Mesothelial cell of epicardium (in vitro differentiated cells): Measurements from ENCODE around the gene STK39. TPM values are rescaled to one million over a fixed set of nuclear protein-coding genes. Genes with fewer than 3 reads are reported as not detected.

Experiments
- DNase-seq, 2 experiments: peaks; one replicate each; pipeline ENCODE4 v3.0.0; 2021; ENCODE audit warnings: low spot score in 2 of 2; ENCODE audit not compliant: unreplicated experiment in 2 of 2
- H3K27ac Mint-ChIP-seq: 2 replicates; pipeline ENCODE4 v1.8.0; 2021; ENCODE audit warnings: mixed read lengths
- H3K27me3 Mint-ChIP-seq: 2 replicates; pipeline ENCODE4 v1.8.0; 2021; ENCODE audit warnings: low read depth, mixed read lengths
- H3K36me3 Mint-ChIP-seq: 2 replicates; pipeline ENCODE4 v1.8.0; 2021; ENCODE audit warnings: mixed read lengths
- H3K4me1 Mint-ChIP-seq: 2 replicates; pipeline ENCODE4 v1.8.0; 2021; ENCODE audit warnings: mixed read lengths
- H3K4me3 Mint-ChIP-seq: 2 replicates; pipeline ENCODE4 v1.8.0; 2021; ENCODE audit warnings: mild to moderate bottlenecking, moderate library complexity, mixed read lengths
- H3K9me3 Mint-ChIP-seq: 2 replicates; pipeline ENCODE4 v1.8.0; 2021; ENCODE audit warnings: mixed read lengths
- total RNA-seq: library from RNA; stranded (reverse); gene quantifications from 3 replicates; pipeline ENCODE4 v1.2.1, GENCODE V29; 2021
- TF ChIP-seq, protein P1 (sequence below): fragments of 200-600 bp; sonication (generic); IDR thresholded peaks from one replicate; pipeline ENCODE4 v1.5.0; 2021; ENCODE audit warnings: antibody characterized with exemption; ENCODE audit not compliant: unreplicated experiment

The STK39 gene
- total RNA-seq, 1 donor from 2014 or later: 18.7 TPM

DNA sequence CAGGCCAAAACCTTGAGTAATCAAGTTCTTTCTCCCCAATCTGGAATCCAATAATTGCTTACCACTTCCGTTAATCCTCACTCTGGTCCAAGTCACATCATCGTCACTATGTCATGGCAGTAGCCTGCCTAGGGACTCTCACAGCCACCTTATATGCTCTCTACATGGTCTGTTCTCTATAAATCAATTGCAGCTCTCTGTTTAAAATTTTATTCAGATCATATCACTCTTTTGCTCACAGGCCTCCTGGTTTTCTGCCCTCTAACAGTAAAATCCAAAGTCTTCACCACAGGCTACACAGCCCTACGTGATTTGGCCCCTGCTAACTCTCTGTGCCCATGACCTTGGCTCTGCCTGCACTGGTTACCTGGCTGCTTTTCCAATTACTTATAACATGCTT, 188.7 kb downstream of the STK39 start:
- peaks cover 14% of the 10 kb centered on the region for H3K36me3 Mint-ChIP-seq
- peaks cover 10% of the 10 kb centered on the region for H3K4me1 Mint-ChIP-seq
- H3K4me3 Mint-ChIP-seq: no peak overlapping the region
- H3K9me3 Mint-ChIP-seq: no peaks in the 10 kb centered on the region
- DNase-seq: no peak
- TF ChIP-seq, protein P1, sequence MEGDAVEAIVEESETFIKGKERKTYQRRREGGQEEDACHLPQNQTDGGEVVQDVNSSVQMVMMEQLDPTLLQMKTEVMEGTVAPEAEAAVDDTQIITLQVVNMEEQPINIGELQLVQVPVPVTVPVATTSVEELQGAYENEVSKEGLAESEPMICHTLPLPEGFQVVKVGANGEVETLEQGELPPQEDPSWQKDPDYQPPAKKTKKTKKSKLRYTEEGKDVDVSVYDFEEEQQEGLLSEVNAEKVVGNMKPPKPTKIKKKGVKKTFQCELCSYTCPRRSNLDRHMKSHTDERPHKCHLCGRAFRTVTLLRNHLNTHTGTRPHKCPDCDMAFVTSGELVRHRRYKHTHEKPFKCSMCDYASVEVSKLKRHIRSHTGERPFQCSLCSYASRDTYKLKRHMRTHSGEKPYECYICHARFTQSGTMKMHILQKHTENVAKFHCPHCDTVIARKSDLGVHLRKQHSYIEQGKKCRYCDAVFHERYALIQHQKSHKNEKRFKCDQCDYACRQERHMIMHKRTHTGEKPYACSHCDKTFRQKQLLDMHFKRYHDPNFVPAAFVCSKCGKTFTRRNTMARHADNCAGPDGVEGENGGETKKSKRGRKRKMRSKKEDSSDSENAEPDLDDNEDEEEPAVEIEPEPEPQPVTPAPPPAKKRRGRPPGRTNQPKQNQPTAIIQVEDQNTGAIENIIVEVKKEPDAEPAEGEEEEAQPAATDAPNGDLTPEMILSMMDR: no peak
- H3K27me3 Mint-ChIP-seq: no peaks in the 10 kb centered on the region
- H3K27ac Mint-ChIP-seq: no peak overlapping the region

DNA sequence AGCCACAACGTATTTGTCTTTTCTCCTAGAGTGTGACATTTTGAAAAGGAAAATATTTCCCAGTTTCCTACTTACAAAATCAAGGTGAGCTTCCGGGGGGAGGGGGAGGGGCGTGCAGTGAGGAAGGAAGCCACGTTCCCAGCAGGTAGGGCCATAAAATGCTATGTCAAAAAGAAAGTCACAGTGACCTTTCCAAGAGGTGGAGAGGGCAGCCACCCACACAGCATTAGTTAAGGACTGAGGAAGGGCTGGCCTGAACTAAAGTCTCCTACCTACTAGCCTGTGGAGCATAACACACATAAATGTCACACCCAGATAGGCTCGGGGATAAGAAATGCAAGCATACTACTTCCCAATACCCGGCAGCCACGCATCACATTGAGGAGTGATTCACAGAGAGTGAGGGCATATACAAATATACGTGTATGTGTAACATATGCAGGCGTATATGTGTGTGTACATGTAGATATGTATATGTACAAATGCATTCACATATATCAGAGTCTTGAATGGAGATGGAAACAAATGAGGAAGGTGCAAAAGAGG, 191.1 kb downstream of the STK39 start:
- TF ChIP-seq, protein P1: no peak
- peaks cover 4% of the 10 kb centered on the region for H3K4me1 Mint-ChIP-seq
- peaks cover 5% of the 10 kb centered on the region for H3K36me3 Mint-ChIP-seq
- H3K4me3 Mint-ChIP-seq: no peak overlapping the region
- H3K27ac Mint-ChIP-seq: no peak overlapping the region
- H3K27me3 Mint-ChIP-seq: no peaks in the 10 kb centered on the region
- H3K9me3 Mint-ChIP-seq: no peaks in the 10 kb centered on the region
- no peak for DNase-seq

- Mint-ChIP-seq H3K9me3 (no peaks in the 10 kb centered on the region), H3K36me3 (peaks cover under 1% of the 10 kb centered on the region), H3K4me3 (no peak overlapping the region), H3K27ac (no peak overlapping the region), H3K27me3 (no peaks in the 10 kb centered on the region), H3K4me1 (no peaks in the 10 kb centered on the region)
- DNase-seq: no peak
- TF ChIP-seq, protein P1: no peak
Observed at GRCh38 chr2:168054657-168055056, 192.7 kb downstream of the STK39 start.

DNA sequence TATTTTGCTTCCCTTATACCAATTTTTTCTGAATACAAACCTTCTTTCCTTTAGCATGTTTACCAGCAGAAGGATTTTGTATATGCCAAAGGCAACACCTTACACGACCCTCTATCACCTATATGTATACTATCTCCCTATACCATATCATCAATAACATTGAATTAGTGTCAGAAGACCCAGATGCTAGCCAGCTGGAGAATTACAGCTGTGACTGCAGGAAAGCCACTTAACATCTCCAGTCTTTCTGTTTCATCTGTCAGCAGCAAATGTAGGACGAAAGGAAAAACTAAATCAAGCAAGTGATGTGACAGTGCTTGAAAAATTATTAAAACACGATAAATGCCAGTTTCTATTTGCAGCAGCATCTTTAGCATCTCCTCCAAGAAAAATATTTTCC, 193.7 kb downstream of the STK39 start:
- Mint-ChIP-seq H3K4me1 (no peaks in the 10 kb centered on the region), H3K4me3 (no peak overlapping the region), H3K9me3 (peaks cover under 1% of the 10 kb centered on the region), H3K27me3 (no peaks in the 10 kb centered on the region), H3K36me3 (peaks cover 3% of the 10 kb centered on the region), H3K27ac (no peak overlapping the region)
- TF ChIP-seq, protein P1: no peak
- no peak for DNase-seq

GRCh38 chr2:168052773-168053172, 194.6 kb downstream of the STK39 start:
- H3K4me1 Mint-ChIP-seq: peaks cover under 1% of the 10 kb centered on the region
- H3K9me3 Mint-ChIP-seq: peaks cover 2% of the 10 kb centered on the region
- no peak overlapping the region for H3K4me3 Mint-ChIP-seq
- TF ChIP-seq, protein P1: no peak
- no peaks in the 10 kb centered on the region for H3K27me3 Mint-ChIP-seq
- DNase-seq: no peak
- H3K36me3 Mint-ChIP-seq: peaks cover 4% of the 10 kb centered on the region
- no peak overlapping the region for H3K27ac Mint-ChIP-seq

DNA sequence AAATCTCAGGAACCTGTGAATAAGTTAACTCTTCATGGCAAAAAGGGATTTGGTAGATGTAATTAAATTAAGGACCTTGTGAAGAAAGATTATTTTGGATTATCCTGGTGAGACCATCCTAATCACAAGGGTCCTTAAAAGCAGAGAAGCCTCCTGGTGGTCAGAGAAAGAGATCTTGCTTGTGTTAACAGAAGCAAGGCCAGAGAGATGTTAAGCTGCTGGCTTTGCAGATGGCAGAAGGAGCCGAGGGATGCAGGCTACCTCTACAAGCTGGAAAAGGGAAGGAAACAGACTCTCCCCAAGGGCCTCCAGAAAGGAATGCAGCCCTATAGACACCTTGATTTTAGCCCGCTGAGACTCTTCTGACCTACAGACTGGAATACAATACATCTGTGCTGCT, 197.0 kb downstream of the STK39 start:
- Mint-ChIP-seq H3K4me3 (no peak overlapping the region), H3K27me3 (no peaks in the 10 kb centered on the region), H3K4me1 (peaks cover 13% of the 10 kb centered on the region), H3K9me3 (peaks cover 2% of the 10 kb centered on the region), H3K36me3 (peaks cover 4% of the 10 kb centered on the region), H3K27ac (no peak overlapping the region)
- TF ChIP-seq, protein P1: no peak
- no peak for DNase-seq
